BE2C (cell line): Measurements from ENCODE around the gene ACAP1.

ENCODE experiments used
- DNase-seq: peaks from one replicate; pipeline ENCODE4 v3.0.0-alpha.2; 2020
- H3K27me3 ChIP-seq: fragments of 250-450 bp; sonication (Bioruptor Pico); 2 replicates; pipeline ENCODE4 v1.5.1; 2020; ENCODE audit warnings: mild to moderate bottlenecking
- H3K36me3 ChIP-seq: fragments of 250-450 bp; sonication (Bioruptor Pico); 2 replicates; pipeline ENCODE4 v1.5.1; 2020; ENCODE audit warnings: mild to moderate bottlenecking
- H3K4me1 ChIP-seq: fragments of 250-450 bp; sonication (Bioruptor Pico); 2 replicates; pipeline ENCODE4 v1.5.1; 2020
- H3K4me3 ChIP-seq: 2 replicates; pipeline ENCODE4 v1.5.1; 2011; ENCODE audit warnings: low read depth, low read length
- H3K9me3 ChIP-seq: fragments of 250-450 bp; sonication (Bioruptor Pico); 2 replicates; pipeline ENCODE4 v1.5.1; 2020
- CTCF ChIP-seq: IDR thresholded peaks from 2 replicates; pipeline ENCODE4 v1.5.1; 2012; ENCODE audit warnings: mild to moderate bottlenecking, low read depth, low read length

The ACAP1 gene

GRCh38 chr17:7309628-7310027 is 26.7 kb upstream of the ACAP1 start:
- no peak for TF ChIP-seq CTCF
- no peak for DNase-seq
- Histone ChIP-seq H3K4me3 (peak overlapping the region; percentile 86), H3K36me3 (peaks cover 53% of the 10 kb centered on the region), H3K27me3 (no peaks in the 10 kb centered on the region), H3K9me3 (no peaks in the 10 kb centered on the region), H3K4me1 (no peaks in the 10 kb centered on the region)

- H3K36me3 ChIP-seq: peaks cover 53% of the 10 kb centered on the region
- H3K9me3 ChIP-seq: no peaks in the 10 kb centered on the region
- no peaks in the 10 kb centered on the region for H3K27me3 ChIP-seq
- no peak for DNase-seq
- no peak for TF ChIP-seq CTCF
- H3K4me1 ChIP-seq: no peaks in the 10 kb centered on the region
- no peak overlapping the region for H3K4me3 ChIP-seq
Observed at GRCh38 chr17:7311110-7311705, 25.1 kb upstream of the ACAP1 start.

- DNase-seq: no peak
- Histone ChIP-seq H3K4me1 (no peaks in the 10 kb centered on the region), H3K9me3 (no peaks in the 10 kb centered on the region), H3K36me3 (peaks cover 54% of the 10 kb centered on the region), H3K27me3 (no peaks in the 10 kb centered on the region), H3K4me3 (no peak overlapping the region)
- no peak for TF ChIP-seq CTCF
Observed at GRCh38 chr17:7312432-7313087, 23.8 kb upstream of the ACAP1 start.

- Histone ChIP-seq H3K4me3 (no peak overlapping the region), H3K9me3 (no peaks in the 10 kb centered on the region), H3K27me3 (no peaks in the 10 kb centered on the region), H3K36me3 (peaks cover 51% of the 10 kb centered on the region), H3K4me1 (no peaks in the 10 kb centered on the region)
- TF ChIP-seq CTCF: 0 out of 2 replicates have a peak, but pooled peaks have one; percentile 12
- DNase-seq: peak; percentile 27
Observed at GRCh38 chr17:7313088-7313889, 23.0 kb upstream of the ACAP1 start.

GRCh38 chr17:7313890-7314718 is 22.2 kb upstream of the ACAP1 start:
- no peaks in the 10 kb centered on the region for H3K9me3 ChIP-seq
- no peak for DNase-seq
- peak overlapping the region; percentile 68 for H3K4me3 ChIP-seq
- H3K27me3 ChIP-seq: no peaks in the 10 kb centered on the region
- peaks cover 42% of the 10 kb centered on the region for H3K36me3 ChIP-seq
- no peaks in the 10 kb centered on the region for H3K4me1 ChIP-seq
- TF ChIP-seq CTCF: no peak
